Brain pericyte (primary cell): ENCODE measurements around the gene KCNQ1OT1.

Experiments used
- DNase-seq: peaks from one replicate; pipeline ENCODE4 v3.0.0-alpha.2; 2012; ENCODE audit warnings: low read depth, low spot score

Gene KCNQ1OT1

GRCh38 chr11:2702771-2703362 lies 3.1 kb upstream of the KCNQ1OT1 start:
- no peak for DNase-seq

- no peak for DNase-seq
These were observed 2.2 kb upstream of the KCNQ1OT1 start for GRCh38 chr11:2701898-2702434.

- no peak for DNase-seq
These were observed 1.4 kb upstream of the KCNQ1OT1 start for GRCh38 chr11:2701230-2701629.

- DNase-seq = no peak
These were observed 819 bp upstream of the KCNQ1OT1 start for GRCh38 chr11:2700415-2701211.

- DNase-seq = no peak
These were observed 636 bp downstream of the KCNQ1OT1 start for GRCh38 chr11:2699185-2699530.

- no peak for DNase-seq
These were observed 1.2 kb downstream of the KCNQ1OT1 start for GRCh38 chr11:2698386-2699184.

GRCh38 chr11:2697866-2698265 lies 1.9 kb downstream of the KCNQ1OT1 start:
- no peak for DNase-seq

- DNase-seq = no peak
These were observed 3.3 kb downstream of the KCNQ1OT1 start for GRCh38 chr11:2696455-2696854.

GRCh38 chr11:2694995-2695939 lies 4.5 kb downstream of the KCNQ1OT1 start:
- DNase-seq = no peak

GRCh38 chr11:2694495-2694894 lies 5.3 kb downstream of the KCNQ1OT1 start:
- DNase-seq = no peak

- DNase-seq = no peak
These were observed 6.2 kb downstream of the KCNQ1OT1 start for GRCh38 chr11:2693271-2694261.

- DNase-seq = no peak
These were observed 7.6 kb downstream of the KCNQ1OT1 start for GRCh38 chr11:2691991-2692875.

- no peak for DNase-seq
These were observed 8.4 kb downstream of the KCNQ1OT1 start for GRCh38 chr11:2691355-2691761.

- no peak for DNase-seq
These were observed 9.0 kb downstream of the KCNQ1OT1 start for GRCh38 chr11:2690596-2691354.

GRCh38 chr11:2689651-2690575 lies 9.9 kb downstream of the KCNQ1OT1 start:
- no peak for DNase-seq

GRCh38 chr11:2688381-2689231 lies 11.2 kb downstream of the KCNQ1OT1 start:
- no peak for DNase-seq
